Measurements from ENCODE around the gene LILRA2. TPM values are rescaled to one million over a fixed set of nuclear protein-coding genes. Genes with fewer than 3 reads are reported as not detected.

Gene LILRA2
- total and polyA plus RNA-seq, 2 of the 13 experiments (the other 11 are each of a cell fraction or from before 2014, with no cell fraction given) = 0.53 TPM; not detected in 1

DNA sequence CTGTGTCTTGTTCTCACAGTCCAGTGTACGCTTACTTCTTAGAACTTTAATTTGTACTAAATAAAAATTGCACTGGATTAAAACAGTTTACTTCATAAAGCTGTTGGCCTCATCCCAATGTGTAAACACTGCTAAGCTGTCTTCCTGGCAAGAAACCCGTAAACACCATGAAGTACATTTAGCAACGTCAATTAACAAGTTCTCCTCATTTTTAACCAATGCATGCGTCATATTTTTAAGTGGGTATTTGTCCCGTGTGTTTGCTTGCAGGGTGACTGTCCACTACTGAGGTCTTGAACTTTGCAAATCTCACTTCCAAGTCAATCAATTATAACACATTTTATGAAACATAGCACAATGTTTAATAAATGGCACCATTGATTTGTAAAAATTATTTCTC lies 42.7 kb upstream of the LILRA2 start:
- DNase-seq (ENCODE audit: low spot score) (no peak), FAIRE-seq (no peak), ATAC-seq (no peak)
- Histone ChIP-seq H3K9ac (ENCODE audit: insufficient read depth, low read depth, low read length) (no peak overlapping the region), H3K4me1 (ENCODE audit: insufficient read depth, low read length) (peaks cover 5% of the 10 kb centered on the region; the same call in 1 of the 2 replicates), H4K20me1 (ENCODE audit: insufficient read depth, low read length) (no peaks in the 10 kb centered on the region), H3K79me2 (ENCODE audit: insufficient read depth, low read length) (no peaks in the 10 kb centered on the region), H3K27me3 (ENCODE audit: control insufficient read depth in 1 of 2, insufficient read depth in 2 of 2, low read length in 2 of 2) (peaks cover 0 to 16% of the 10 kb centered on the region in 2 experiments; a peak in 2 of 5 replicates), H3K9me3 (ENCODE audit: low read length) (no peaks in the 10 kb centered on the region), H3K4me3 (replicated peaks in 1 of 3; ENCODE audit: insufficient read depth in 1 of 3, low read depth in 2 of 3, low read length in 3 of 3) (no peak overlapping the region), H3K4me2 (ENCODE audit: low read depth, low read length) (no peak overlapping the region), H3K27ac (ENCODE audit: extremely low read length, insufficient read depth, low read length) (no peak overlapping the region), H3K36me3 (replicated peaks in 1 of 2; ENCODE audit: control insufficient read depth in 1 of 2, insufficient read depth in 2 of 2, low read length in 2 of 2) (no peaks in the 10 kb centered on the region), H2AFZ (ENCODE audit: low read length) (no peak overlapping the region)
- BruUV-seq (replicated peaks) = no TSS peak
- ChIA-PET POLR2A (no interaction called here), CTCF (ENCODE audit: low intra/inter-chr PET ratio, low total read pairs) (no interaction called here)
- 34% methylated on average over 5 of the region's 5 CpGs for WGBS (ENCODE audit: low lambda C conversion rate)
- in situ Hi-C loops (cut with HindIII; ENCODE audit: extremely low pct_ligation_motif_present, low pct_unique_long_range_greater_than_20kb) = no loop called here
- intact Hi-C loops (cut with micrococcal nuclease; ENCODE audit: unreplicated experiment) = no loop called here
- TF ChIP-seq MZF1 (CRISPR knock-in tag; IDR thresholded peaks at IDR 0.05; ENCODE audit: borderline replicate concordance) (no peak), PAX8 (CRISPR knock-in tag; IDR thresholded peaks at IDR 0.05; ENCODE audit: borderline replicate concordance) (no peak)
- TF ChIP-seq, protein P1, sequence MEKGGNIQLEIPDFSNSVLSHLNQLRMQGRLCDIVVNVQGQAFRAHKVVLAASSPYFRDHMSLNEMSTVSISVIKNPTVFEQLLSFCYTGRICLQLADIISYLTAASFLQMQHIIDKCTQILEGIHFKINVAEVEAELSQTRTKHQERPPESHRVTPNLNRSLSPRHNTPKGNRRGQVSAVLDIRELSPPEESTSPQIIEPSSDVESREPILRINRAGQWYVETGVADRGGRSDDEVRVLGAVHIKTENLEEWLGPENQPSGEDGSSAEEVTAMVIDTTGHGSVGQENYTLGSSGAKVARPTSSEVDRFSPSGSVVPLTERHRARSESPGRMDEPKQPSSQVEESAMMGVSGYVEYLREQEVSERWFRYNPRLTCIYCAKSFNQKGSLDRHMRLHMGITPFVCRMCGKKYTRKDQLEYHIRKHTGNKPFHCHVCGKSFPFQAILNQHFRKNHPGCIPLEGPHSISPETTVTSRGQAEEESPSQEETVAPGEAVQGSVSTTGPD (CRISPR knock-in tag; IDR thresholded peaks at IDR 0.05) = no peak
- TF ChIP-seq, protein P2, sequence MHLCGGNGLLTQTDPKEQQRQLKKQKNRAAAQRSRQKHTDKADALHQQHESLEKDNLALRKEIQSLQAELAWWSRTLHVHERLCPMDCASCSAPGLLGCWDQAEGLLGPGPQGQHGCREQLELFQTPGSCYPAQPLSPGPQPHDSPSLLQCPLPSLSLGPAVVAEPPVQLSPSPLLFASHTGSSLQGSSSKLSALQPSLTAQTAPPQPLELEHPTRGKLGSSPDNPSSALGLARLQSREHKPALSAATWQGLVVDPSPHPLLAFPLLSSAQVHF (CRISPR knock-in tag; IDR thresholded peaks at IDR 0.05) = no peak

DNA sequence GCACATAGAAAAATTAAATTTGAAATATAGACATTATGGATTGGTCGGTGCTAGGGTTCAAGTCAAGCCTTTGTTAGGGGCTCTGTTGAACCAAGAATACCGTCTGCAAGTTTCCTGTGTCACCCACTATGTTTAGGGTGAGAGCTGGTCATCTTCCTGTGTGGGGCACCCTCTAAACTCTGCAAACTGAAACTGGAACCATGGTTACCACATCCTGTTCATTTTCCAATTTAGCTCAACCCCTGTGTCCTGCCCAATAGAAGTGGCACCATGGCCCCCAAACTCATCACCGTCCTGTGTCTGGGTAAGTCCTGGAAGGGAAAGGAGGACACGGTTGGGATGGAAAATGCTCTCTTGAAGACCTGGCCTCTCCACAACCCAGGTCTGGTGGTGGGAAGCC lies 41.1 kb upstream of the LILRA2 start:
- FAIRE-seq (no peak), DNase-seq (ENCODE audit: low spot score) (no peak), ATAC-seq (no peak)
- BruUV-seq (replicated peaks) = no TSS peak
- H2AFZ ChIP-seq (ENCODE audit: low read length) = no peak overlapping the region
- CTCF ChIA-PET (ENCODE audit: low intra/inter-chr PET ratio, low total read pairs) = no interaction called here
- in situ Hi-C loops (cut with HindIII; ENCODE audit: extremely low pct_ligation_motif_present, low pct_unique_long_range_greater_than_20kb) (no loop called here), intact Hi-C loops (cut with micrococcal nuclease; ENCODE audit: unreplicated experiment) (no loop called here)
- no peaks in the 10 kb centered on the region for H4K20me1 ChIP-seq (ENCODE audit: insufficient read depth, low read length)
- 48% methylated on average over 4 of the region's 4 CpGs for WGBS (ENCODE audit: low lambda C conversion rate)
- H3K4me1 ChIP-seq (ENCODE audit: insufficient read depth, low read length) = no peaks in the 10 kb centered on the region
- H3K27ac ChIP-seq (ENCODE audit: extremely low read length, insufficient read depth, low read length) = no peak overlapping the region
- H3K79me2 ChIP-seq (ENCODE audit: insufficient read depth, low read length) = no peaks in the 10 kb centered on the region
- H3K9me3 ChIP-seq (ENCODE audit: low read length) = no peaks in the 10 kb centered on the region
- no peak overlapping the region for H3K9ac ChIP-seq (ENCODE audit: insufficient read depth, low read depth, low read length)
- H3K36me3 ChIP-seq (replicated peaks in 1 of 2; ENCODE audit: control insufficient read depth in 1 of 2, insufficient read depth in 2 of 2, low read length in 2 of 2) = no peaks in the 10 kb centered on the region
- H3K4me2 ChIP-seq (ENCODE audit: low read depth, low read length) = no peak overlapping the region
- H3K4me3 ChIP-seq (replicated peaks in 1 of 3; ENCODE audit: insufficient read depth in 1 of 3, low read depth in 2 of 3, low read length in 3 of 3) = no peak overlapping the region
- POLR2A ChIA-PET = no interaction called here
- peaks cover 0 to 16% of the 10 kb centered on the region in 2 experiments; a peak in 2 of 5 replicates for H3K27me3 ChIP-seq (ENCODE audit: control insufficient read depth in 1 of 2, insufficient read depth in 2 of 2, low read length in 2 of 2)
- TF ChIP-seq ARNTL (CRISPR knock-in tag; IDR thresholded peaks at IDR 0.05) (no peak), CC2D1A (CRISPR knock-in tag; IDR thresholded peaks at IDR 0.05) (no peak), KDM1A (CRISPR knock-in tag; IDR thresholded peaks at IDR 0.05) (no peak), RCOR2 (CRISPR knock-in tag; IDR thresholded peaks at IDR 0.05) (no peak), ZNF225 (CRISPR knock-in tag; IDR thresholded peaks at IDR 0.05) (no peak)
- TF ChIP-seq, protein P3, sequence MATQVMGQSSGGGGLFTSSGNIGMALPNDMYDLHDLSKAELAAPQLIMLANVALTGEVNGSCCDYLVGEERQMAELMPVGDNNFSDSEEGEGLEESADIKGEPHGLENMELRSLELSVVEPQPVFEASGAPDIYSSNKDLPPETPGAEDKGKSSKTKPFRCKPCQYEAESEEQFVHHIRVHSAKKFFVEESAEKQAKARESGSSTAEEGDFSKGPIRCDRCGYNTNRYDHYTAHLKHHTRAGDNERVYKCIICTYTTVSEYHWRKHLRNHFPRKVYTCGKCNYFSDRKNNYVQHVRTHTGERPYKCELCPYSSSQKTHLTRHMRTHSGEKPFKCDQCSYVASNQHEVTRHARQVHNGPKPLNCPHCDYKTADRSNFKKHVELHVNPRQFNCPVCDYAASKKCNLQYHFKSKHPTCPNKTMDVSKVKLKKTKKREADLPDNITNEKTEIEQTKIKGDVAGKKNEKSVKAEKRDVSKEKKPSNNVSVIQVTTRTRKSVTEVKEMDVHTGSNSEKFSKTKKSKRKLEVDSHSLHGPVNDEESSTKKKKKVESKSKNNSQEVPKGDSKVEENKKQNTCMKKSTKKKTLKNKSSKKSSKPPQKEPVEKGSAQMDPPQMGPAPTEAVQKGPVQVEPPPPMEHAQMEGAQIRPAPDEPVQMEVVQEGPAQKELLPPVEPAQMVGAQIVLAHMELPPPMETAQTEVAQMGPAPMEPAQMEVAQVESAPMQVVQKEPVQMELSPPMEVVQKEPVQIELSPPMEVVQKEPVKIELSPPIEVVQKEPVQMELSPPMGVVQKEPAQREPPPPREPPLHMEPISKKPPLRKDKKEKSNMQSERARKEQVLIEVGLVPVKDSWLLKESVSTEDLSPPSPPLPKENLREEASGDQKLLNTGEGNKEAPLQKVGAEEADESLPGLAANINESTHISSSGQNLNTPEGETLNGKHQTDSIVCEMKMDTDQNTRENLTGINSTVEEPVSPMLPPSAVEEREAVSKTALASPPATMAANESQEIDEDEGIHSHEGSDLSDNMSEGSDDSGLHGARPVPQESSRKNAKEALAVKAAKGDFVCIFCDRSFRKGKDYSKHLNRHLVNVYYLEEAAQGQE (IDR thresholded peaks at IDR 0.05; ENCODE audit: borderline replicate concordance in 1 of 2, low read depth in 1 of 2, low read length in 2 of 2) = no peak
